Endothelial cell of umbilical vein (primary cell): Measurements from ENCODE around the gene CLEC18B.

Experiments
- EZH2 ChIP-seq: IDR thresholded peaks from 2 replicates; pipeline ENCODE4 v1.6.1; 2012; ENCODE audit warnings: borderline replicate concordance, low read depth, mild to moderate bottlenecking, moderate library complexity, low read length, inconsistent platforms; ENCODE audit not compliant: severe bottlenecking
- FOS ChIP-seq: IDR thresholded peaks from 2 replicates; pipeline ENCODE4 v1.6.1; 2011; ENCODE audit warnings: mild to moderate bottlenecking, low read length, moderate library complexity, borderline replicate concordance; ENCODE audit not compliant: insufficient read depth
- JUN ChIP-seq: IDR thresholded peaks from 2 replicates; pipeline ENCODE4 v1.6.1; 2011; ENCODE audit warnings: borderline replicate concordance, low read depth; ENCODE audit not compliant: insufficient read length, insufficient read depth
- MYC ChIP-seq: IDR thresholded peaks from one replicate; pipeline ENCODE4 v1.6.1; 2011; ENCODE audit warnings: mild to moderate bottlenecking, low read depth, low read length
- POLR2A ChIP-seq: IDR thresholded peaks from 2 replicates; pipeline ENCODE4 v1.6.1; 2012; ENCODE audit warnings: low read depth, mild to moderate bottlenecking, control low read depth, low read length
- POLR2AphosphoS5 ChIP-seq: IDR thresholded peaks from 2 replicates; pipeline ENCODE4 v1.6.1; 2012; ENCODE audit warnings: low read depth, mild to moderate bottlenecking, control low read depth, low read length, moderate library complexity; ENCODE audit not compliant: insufficient read depth
- TF ChIP-seq, protein P1 (sequence below), 2 donors: IDR thresholded peaks; 1 replicate in 1 of 2; 2 replicates in 1 of 2; pipeline ENCODE4 v1.5.1; 2011; ENCODE audit warnings: low read length in 2 of 2, mild to moderate bottlenecking in 2 of 2, moderate library complexity in 2 of 2, control low read depth in 1 of 2, inconsistent platforms in 1 of 2, low read depth in 1 of 2; ENCODE audit not compliant: insufficient read depth in 1 of 2; ENCODE audit errors: extremely low read depth in 1 of 2
- TF ChIP-seq, protein P2 (sequence below): IDR thresholded peaks from 2 replicates; pipeline ENCODE4 v1.6.1; 2011; ENCODE audit not compliant: insufficient read depth, insufficient read length

DNA sequence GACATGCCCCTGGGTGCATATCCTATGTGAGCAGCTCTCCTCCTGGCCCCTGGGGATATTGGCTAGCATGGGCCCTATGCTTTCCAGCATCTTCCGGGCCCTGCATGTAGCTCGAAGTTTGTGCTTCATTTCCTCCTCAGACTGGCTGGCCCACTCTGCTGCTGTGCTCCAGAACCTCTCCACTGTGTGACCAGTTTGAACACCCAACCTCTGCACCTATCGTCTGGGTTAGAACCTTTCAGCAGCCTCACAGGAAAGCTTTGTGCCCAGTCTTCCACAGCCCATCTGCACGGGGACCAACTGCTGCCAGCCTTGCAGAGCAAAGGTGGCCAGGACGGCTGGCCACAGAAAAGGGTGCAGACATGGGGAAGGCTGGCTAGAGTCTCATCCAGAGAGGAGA, 10.2 kb upstream of the CLEC18B start:
- TF ChIP-seq, protein P1, sequence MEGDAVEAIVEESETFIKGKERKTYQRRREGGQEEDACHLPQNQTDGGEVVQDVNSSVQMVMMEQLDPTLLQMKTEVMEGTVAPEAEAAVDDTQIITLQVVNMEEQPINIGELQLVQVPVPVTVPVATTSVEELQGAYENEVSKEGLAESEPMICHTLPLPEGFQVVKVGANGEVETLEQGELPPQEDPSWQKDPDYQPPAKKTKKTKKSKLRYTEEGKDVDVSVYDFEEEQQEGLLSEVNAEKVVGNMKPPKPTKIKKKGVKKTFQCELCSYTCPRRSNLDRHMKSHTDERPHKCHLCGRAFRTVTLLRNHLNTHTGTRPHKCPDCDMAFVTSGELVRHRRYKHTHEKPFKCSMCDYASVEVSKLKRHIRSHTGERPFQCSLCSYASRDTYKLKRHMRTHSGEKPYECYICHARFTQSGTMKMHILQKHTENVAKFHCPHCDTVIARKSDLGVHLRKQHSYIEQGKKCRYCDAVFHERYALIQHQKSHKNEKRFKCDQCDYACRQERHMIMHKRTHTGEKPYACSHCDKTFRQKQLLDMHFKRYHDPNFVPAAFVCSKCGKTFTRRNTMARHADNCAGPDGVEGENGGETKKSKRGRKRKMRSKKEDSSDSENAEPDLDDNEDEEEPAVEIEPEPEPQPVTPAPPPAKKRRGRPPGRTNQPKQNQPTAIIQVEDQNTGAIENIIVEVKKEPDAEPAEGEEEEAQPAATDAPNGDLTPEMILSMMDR (IDR thresholded peaks at IDR 0.05; ENCODE audit: extremely low read depth in 1 of 2, insufficient read depth in 1 of 2, low read depth in 1 of 2, low read length in 2 of 2) = no peak
- no peak for TF ChIP-seq POLR2AphosphoS5
- no peak for TF ChIP-seq POLR2A
- no peak for TF ChIP-seq EZH2
- no peak for TF ChIP-seq JUN
- TF ChIP-seq MYC = no peak
- no peak for TF ChIP-seq FOS
- TF ChIP-seq, protein P2, sequence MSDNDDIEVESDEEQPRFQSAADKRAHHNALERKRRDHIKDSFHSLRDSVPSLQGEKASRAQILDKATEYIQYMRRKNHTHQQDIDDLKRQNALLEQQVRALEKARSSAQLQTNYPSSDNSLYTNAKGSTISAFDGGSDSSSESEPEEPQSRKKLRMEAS = no peak
